Hematopoietic multipotent progenitor cell treated with erythropoietin and hydrocortisone succinate and interleukin-3 and kit ligand, for 6 days (in vitro differentiated cells): ENCODE measurements around the gene KDM1A.

Experiments used
- DNase-seq: peaks from one replicate; pipeline ENCODE4 v3.0.0-alpha.2; 2015

KDM1A gene

DNA sequence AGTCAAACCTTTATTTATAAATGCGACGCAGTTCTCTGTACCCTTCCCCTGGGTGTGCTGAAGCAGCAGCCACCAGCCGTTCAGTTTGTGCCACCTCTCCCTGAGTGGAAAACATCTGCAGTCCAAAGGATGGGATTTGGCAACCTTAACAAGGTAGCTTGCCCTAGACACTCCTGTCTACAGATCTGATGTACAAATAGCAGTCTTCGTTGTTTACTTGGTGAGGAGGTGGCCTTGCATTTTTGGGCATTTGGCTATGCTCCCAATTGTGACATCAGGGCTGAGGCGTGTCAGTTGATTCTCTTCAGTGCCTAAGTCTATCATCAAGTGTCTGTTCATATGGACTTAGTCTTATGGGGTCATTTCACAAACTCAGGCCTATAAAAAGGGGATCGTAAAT lies 59.8 kb downstream of the KDM1A start:
- DNase-seq: no peak

DNA sequence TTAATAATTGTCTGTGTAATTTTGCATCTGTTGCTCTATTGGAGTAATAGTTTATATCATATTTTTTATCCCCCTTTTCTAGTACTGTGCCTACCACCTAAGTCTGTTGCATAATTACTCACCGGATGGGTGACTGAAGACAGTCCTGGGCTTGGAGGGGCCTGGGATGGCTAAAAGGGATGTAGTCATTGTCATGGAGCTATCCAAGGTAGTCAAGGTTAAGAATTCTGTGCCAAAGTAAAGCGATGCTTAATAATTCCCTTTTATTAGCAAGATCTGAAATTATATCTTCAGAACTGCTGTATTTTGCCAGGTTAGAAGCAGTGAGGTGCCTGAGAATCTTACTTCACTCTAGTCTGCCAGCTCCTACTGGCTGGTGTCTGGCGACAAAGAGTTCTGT lies 61.6 kb downstream of the KDM1A start:
- no peak for DNase-seq

DNA sequence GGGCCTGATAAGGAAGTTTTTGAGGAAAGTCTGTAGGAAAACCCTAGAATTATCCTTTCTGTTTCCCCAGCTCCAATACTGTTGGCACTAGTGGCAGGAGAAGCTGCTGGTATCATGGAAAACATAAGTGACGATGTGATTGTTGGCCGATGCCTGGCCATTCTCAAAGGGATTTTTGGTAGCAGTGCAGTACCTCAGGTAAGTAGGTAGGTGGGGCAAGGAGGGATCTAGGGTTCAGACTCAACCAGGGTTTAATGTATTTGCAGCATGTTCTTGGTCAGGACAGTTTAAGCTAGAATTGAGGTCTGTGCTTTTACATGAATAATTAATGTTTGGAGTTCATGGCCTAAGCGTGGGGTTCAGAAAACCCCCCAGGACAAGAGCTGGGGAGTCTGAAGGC lies 62.1 kb downstream of the KDM1A start:
- DNase-seq: peak; percentile 21

DNA sequence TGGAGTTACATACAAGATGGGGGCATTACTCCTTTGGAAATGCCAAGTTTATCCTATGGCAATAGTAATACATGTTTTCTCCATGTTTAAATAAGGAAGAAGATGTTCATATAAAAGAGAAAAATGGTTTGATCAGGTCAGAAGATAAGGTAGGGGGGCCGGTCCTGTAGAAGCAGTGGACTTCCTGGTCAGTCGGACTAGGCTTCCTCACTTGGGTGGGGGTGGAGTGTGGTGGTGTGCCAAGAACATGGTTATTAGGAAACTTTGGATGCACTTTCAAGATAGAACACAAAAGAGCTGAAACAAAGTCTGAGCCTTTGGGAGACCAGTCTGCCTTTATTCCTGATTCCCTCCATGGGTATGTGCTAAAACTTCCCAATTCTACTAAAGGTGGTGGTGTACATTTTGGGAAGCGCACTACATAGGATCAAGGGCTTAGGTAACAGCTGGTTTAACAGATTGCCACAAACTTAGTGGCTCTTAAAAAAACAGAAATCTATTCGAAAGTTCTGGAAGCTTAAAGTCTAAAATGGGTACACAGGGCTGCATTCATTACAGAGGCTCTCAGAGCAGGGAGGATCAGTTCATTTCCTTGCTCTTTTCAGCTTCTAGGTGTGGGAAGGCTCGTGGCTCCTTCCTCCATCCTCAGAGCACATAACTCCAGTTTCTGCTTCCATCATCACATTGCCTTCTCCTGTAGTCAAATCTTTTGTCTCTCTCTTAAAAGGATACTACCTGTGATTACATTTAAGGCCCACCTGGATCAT lies 64.6 kb downstream of the KDM1A start:
- no peak for DNase-seq

DNA sequence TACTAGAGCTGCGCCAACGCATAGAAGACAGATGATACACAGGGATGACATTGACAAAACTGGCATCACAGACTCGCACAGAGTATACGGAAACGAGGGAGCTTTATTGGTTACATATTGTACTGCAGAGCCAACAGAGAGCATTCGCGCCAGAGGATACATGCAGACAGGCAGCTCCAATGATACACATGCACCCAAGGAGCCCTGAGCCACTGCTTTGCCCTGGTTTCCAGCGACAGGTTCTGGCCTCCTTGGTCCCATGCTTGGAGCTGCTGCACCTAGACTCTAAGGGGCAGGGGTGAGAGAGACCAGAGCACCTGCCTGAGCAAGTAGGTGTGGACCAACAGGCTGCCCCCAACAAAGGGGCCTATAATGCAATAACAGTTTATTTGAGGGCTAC lies 65.6 kb downstream of the KDM1A start:
- no peak for DNase-seq

DNA sequence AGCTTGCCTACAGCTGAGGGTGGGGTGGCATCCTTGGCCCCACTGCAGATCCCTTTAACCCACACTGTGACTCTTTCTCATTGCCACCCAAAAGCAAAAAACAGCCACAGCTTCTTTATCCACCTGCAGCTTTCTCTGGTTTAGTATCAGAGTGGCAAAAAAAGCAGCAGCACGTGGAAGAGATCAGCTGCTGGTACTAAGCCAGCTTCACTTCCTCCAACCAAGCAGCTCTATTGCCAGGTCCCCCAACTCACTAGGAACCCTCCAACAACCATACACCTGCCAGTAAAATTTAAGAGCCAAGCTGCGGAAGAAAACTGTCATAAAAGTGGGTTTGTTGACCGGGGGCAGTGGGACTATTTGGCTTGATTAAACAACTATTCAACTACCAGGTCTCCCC lies 66.4 kb downstream of the KDM1A start:
- no peak for DNase-seq

DNA sequence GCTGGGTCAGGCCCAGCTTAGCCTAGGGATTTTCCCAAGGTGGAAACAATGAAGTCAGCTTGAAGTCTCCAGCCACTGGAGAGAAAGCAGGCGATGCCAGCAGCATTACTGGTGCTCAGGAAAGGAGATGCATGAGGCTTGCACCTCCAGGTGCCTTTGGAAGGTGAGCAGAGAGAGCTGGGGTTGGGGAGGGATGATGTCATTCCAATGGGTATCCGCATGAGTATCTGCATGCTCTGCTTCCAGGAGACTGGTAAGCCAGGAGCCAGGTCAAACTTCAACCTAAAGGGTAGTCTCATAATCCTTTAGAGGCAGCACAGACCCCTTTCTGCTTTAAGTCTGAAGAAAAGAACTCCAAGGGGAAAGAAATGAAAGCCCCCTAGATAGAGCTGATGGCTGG lies 68.8 kb downstream of the KDM1A start:
- no peak for DNase-seq

DNA sequence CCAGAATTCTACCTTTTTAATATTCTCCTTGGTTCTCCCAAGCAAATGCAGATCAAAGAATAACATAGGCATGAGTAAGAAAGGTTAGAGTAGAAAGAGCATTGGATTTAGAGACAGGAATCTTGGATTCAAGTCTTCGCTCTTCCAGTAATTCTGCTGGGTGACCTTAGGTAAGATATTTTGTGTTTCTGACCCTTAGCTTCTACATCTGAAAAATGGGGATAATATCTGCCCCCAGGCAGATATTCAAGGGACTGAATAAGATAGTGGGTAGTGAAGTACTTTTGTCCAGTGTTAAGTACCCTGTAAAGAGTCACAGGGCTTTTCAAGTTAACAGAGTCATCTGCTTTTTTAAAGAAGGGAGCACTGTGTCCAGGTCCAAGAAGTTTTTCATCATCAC lies 70.8 kb downstream of the KDM1A start:
- DNase-seq: no peak

DNA sequence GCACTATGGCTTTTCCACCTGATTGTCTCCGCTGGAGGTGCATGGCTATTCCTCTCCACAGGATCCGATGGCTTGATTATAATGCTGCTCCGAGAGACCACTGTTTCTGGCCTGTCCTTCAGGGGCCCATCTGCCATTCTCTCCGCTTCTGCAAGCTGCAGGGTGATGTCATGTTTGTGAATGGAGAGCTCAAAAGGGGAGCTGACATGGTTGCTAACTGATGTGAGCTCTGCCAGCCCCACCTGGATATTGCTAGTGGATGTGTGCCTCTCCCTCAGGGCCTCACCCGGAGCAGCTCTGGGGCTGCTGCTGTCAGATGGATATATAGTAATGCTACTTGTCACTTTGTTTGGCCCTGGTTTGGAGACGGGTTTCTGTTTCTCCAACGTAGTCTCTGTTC lies 72.3 kb downstream of the KDM1A start:
- no peak for DNase-seq

DNA sequence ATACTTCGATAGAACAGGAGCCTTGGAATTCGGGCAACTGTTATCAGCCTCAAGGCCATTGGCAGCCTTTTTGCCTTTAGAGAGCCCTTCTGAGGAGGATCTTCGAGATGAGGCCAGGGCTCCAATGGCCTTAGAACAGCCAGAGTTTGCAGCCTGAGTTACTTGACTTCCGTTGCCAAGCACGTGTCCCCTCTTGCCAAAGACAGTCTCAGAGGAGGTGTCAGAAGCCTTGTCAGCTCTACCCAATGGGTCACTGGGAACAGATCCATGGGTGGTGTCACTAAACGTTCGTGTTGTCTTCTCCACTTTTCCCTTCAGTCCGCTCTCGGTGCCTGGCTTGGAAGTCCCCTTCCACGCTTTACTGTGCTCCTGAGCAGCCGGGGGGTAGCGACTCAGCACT lies 73.2 kb downstream of the KDM1A start:
- no peak for DNase-seq

DNA sequence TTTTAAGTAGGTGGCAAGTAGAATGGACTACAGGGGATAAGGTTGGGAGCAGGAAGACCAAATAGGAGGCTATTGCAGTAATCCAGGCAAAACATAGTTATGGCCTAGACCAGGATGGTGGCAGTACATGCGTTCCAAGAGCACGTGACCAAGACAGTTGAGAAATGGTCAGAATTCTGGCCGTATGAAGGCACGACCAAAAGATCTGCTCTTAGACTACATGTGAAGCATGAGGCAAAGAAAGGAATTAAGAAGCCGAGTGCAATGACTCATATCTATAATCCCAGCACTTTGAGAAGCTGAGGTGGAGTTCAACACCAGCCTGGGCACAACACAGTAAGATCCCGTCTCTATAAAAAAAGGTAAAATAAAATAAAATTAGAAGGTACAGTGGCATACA lies 78.0 kb downstream of the KDM1A start:
- no peak for DNase-seq

DNA sequence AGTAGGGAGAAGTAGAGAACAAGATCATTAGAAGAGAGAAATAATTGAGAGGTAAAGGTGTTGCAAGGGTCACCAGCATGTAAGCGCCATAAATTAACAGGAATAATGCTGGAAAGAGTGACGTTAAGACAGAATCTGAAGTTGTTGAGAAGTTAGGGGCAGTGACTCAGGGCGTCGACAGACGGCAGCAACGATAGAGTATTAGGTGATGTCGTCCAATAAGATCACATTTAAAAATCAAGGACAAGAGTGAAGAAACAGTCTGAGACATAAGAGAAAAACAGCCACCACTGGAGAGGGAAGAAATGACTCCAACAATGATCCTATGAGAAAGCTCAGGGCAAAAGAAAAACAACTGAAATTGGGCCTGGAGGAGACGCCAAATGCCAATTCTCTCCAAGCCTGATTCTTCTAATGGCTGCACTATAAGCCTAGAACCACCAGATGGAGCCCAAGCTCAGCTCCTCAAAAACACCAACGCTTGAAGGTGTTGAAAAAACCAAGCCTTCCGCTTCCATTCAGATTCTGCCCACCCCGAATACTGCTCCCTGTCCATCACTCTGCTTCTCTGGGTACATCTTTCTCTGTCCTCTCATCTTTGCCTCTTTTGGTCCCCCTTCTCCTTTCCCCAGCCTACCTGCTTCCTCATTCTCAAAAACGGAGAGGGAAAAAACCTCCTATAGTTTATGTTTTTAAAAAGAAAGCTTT lies 79.3 kb downstream of the KDM1A start:
- DNase-seq: peak; percentile 90

DNA sequence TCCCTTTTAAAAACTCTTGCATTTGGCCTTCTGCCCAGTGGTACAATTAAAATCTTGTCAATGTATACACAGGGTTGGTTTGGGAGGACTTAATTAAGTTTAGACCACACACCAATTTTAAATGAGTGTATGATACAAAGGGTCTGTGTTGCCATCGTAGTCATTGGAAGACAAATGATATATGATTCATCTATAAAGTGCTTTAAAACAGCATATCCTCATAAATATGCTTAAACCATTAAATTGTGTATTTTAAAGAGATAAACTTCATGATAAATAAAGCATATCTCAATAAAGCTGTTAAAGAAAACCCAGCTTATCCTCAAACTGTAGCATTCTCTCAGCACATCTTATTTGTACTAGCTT lies 79.9 kb downstream of the KDM1A start:
- DNase-seq: no peak

DNA sequence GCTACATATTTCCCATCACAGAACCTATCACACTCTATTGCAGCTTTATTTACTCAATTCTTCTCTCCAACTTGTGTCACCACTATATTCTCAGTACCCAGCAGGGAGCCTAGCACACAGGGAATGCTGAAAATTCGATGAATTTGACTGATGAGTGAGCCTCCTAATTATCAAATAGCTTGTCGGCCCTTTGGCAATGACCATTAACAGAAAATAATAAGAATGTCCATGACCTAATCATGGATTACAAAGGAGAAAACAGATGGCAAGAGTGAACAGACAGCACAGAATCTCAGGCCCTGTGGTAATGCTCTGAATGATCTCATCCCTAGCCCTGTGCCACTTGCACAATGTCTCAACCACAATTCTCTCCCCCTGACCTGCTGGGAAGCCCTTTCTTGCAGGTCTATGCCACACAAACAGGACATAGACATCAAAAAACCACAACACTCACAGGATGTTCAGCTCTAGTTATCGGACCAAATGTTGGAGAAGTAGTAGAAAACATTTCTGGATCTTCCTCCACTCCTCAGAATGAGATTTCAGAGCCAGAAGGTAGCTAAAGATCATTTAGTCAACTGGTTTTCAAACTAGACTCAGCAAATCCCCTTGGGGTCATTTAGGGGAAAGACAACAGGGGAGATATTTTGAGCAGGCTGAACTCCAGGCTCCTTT lies 80.9 kb downstream of the KDM1A start:
- DNase-seq: peak; percentile 69

DNA sequence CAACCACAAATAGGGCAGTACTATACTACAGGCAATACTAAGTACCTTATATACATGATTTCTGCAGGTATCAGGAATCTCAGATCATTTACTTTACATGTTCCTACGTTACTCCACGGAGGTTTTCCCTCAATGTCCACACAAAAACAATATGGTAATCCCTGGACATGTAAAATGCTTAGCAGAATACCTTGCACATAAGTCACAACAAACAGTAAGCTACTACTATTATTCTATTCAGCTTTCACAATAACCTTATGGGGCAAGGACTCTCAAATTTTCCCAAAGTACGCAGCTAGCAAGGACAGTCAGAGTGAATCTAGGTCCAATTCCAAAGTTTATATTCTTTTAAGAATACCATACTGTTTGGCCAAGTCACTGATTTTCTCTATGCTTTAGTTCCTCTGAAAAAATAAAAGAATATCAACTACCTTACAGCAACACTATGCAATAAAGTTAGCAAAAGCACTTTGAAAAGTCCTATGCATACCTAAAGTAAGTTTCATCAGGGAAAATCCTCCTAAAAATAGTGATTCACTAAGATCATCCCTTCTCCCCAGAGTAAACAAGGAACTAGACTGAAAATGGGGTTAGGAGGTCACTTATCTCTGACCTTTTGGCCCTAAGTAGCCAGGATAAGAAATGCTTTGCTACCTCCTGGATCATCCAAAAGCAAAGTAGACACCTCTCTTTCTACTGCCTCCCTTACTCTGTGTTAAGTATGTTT lies 82.0 kb downstream of the KDM1A start:
- DNase-seq: no peak

DNA sequence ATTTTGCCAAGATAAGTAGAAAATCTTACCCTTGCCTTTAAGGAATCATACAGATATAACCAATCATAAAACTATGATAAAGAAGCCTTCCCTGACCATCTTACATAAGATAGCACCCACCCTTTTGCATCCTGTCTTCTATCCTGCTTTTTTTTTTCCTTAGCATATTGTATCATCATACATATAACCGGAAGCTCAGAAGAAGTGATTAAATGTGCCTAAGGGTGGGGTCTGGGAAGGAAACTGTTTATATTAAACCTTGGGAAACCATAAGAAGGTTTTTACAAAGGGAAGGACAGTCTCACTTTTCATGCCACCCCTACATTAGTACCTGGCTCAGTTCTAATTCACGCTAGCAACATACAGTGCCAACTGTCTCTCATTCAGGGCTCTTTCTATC lies 82.6 kb downstream of the KDM1A start:
- no peak for DNase-seq

DNA sequence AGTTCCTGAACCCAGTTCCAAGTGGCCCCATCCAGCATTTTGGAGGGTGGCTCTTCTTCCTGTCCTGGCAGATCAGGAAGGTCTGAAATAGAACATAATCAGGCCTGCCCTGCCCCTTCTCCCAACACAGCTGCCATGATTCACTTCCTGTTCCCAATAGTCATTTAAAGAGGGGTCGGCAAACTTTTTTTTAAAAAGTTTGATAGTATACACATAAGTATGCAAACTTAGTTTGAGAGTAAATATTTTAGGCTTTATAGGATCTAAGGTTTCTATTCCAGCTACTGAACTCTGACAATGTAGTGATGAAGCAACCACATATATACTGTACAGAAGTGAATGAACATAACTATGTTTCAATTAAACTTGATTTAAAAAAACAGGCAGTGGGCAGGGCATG lies 83.0 kb downstream of the KDM1A start:
- no peak for DNase-seq

DNA sequence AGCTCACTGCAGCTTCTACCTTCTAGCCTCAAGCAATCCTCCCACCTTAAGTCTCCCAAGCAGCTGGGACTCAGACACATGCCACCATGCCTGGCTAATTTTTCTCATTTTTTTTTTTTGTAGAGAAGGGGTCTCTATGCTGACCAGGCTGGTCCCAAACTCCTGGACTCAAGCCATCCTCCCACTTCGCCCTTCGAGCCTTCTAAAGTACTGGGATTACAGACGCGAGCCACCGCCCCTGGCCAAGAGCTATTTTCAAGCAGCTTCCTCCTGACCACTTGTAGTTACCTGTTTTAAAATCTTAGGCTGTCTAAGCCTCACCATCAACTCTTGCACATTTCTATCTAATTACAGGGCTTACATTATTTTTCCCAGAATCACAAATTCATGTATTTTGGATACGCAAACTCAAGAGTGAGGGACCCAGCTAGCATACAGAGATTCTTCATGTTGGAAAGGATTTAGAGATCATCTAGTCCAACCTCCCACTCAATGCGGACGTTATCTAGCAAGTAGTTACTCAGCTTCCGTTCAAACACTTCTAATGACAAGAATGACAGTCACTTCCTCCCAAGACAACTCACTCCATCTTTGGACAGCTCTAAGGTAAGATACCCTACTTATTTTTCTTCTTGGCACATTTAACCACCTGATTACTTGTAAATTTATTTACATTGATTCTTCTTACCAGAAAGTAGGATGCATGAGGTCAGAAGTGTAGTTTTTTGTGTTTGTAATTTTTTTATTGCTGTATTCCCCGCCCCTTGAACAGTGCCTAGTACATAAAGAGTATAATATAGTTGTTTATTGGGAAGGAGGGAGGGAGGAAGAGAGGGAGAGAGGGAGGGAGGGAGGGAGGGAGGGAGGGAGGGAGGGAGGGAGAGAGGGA lies 84.0 kb downstream of the KDM1A start:
- DNase-seq: peak; percentile 78

DNA sequence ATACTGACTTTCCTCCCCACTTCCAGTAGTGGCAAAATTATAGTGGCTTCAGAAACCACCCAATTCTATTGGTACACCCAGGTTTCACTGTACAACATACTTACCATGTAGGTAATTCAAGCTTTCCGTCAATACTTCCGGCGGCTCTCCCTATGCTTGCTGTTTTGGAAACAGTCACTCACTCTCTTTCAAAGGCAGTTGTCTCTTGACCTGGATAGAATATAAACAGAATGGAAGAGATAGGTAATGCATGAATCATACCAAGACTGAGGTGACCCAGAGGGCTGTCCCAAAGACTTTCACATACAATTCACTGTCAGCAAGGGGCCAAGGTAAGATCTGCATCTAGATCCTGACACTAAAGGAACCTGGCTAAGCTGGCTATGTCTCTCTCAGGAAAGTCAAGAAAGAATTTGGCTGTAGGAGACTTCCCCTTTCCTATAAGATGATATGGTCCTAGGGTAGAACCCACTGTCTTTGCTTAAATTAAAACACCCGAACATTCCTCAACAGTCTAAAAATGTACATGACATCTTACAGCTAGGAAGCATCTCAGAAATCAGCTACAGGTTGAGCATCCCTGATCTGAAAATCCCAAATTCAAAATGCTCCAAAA lies 89.8 kb downstream of the KDM1A start:
- no peak for DNase-seq

DNA sequence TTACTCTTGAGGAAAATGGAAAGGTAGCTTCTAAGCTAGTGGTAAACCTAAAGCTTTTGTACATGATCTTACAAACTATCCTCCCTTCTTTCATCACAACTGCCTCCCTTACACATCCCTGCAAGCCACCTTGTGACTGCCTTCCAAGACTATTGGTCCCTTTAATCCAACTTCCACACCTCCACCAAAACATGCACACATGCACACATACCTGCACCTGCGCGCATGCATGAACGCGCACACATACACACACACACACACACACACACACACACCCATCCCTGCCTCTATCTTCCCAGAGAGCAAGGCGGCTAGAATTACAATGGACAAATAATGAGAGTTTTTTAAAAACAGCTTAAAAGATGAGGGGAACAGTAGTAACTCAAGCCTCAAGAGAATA lies 91.1 kb downstream of the KDM1A start:
- no peak for DNase-seq

DNA sequence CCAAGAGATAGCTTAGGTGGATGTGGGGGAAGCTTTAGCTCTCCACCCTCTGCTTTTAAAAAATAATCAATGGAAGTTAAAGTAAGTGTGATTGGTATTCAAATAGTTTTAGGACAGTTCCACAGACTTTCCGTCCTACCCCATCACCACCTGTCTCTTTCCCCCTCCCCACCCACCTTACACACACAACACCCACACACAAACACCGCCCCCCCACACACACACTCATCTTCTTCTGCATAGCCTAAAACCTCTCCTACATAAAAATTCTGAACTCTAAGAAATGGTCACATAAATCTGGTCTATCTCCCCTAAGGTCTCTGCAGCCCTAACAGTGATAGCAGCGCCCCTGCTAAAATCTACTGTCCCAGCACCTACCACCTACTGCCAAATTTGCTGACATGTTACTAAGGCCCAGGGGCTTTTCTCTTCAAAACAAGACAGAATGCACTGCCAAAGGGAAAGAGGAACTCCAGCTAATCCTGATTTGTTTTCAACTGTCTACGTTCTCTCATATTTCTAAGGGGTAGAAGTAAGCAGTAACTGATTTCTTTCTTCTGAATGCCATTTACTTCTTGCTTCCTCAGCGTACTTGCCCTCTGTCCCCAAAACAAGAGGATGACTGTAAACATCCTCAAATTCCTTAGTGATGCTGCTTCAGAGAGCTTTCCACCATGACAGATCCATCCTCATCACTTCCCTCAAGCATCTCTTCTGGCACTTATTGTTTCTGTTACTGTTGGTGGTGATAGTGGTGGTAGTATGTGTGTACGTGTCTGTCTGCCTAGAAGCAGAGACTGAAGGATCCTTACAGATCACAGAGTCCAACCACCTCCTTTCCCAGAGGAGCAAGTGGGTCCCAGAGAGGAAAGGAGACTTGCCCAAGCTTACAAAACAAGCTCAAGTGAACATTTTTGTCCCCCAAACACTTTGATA lies 92.6 kb downstream of the KDM1A start:
- no peak for DNase-seq
